GM12872 (cell line): ENCODE results near the gene KLK13.

Source experiments
- CTCF ChIP-seq: IDR thresholded peaks from 3 replicates; pipeline ENCODE4 v1.5.1; 2011; ENCODE audit warnings: low read depth, mild to moderate bottlenecking, low read length, moderate library complexity; ENCODE audit not compliant: insufficient read depth

Gene KLK13

GRCh38 chr19:51083181-51083580 is 18.3 kb upstream of the KLK13 start:
- no peak for TF ChIP-seq CTCF

- TF ChIP-seq CTCF: no peak
Observed at GRCh38 chr19:51082611-51083010, 17.7 kb upstream of the KLK13 start, which contains the start of gene KLK14. Gene KLK14 (minus strand): TSS chr19:51082887. CDS start chr19:51082614, 273 bp downstream.

GRCh38 chr19:51081476-51081875 is 16.6 kb upstream of the KLK13 start:
- no peak for TF ChIP-seq CTCF

- no peak for TF ChIP-seq CTCF
Observed at GRCh38 chr19:51079481-51080110, 14.7 kb upstream of the KLK13 start.

- no peak for TF ChIP-seq CTCF
Observed at GRCh38 chr19:51078731-51079130, 13.8 kb upstream of the KLK13 start.

- TF ChIP-seq CTCF: no peak
Observed at GRCh38 chr19:51078104-51078503, 13.2 kb upstream of the KLK13 start.

- no peak for TF ChIP-seq CTCF
Observed at GRCh38 chr19:51076631-51077213, 11.8 kb upstream of the KLK13 start.

GRCh38 chr19:51075998-51076397 is 11.1 kb upstream of the KLK13 start:
- TF ChIP-seq CTCF: no peak
